Transverse colon (tissue), 4 donors: ENCODE data around the gene RND3.

Experiments used
- EP300 ChIP-seq: sonication (generic); formaldehyde crosslinking; IDR thresholded peaks from one replicate; pipeline ENCODE4 v1.6.1; 2017; ENCODE audit warnings: antibody characterized with exemption, low read depth
- POLR2A ChIP-seq: fragments of 450-650 bp; IDR thresholded peaks from one replicate; pipeline ENCODE4 v1.6.1; 2016; ENCODE audit warnings: antibody characterized with exemption, mild to moderate bottlenecking, moderate library complexity
- POLR2AphosphoS5 ChIP-seq, 3 donors: sonication (generic); formaldehyde crosslinking; IDR thresholded peaks; one replicate each; pipeline ENCODE4 v1.6.1; 2016; ENCODE audit warnings: antibody characterized with exemption in 3 of 3
- TF ChIP-seq, protein P1 (sequence below), 5 experiments: fragments of 200-600 bp in 3 of 5; fragments of 450-650 bp in 2 of 5; sonication (generic) in 3 of 5; IDR thresholded peaks; 1 replicate in 2 of 5; 2 replicates in 3 of 5; pipeline ENCODE4 v1.5.1; 2016 to 2017; ENCODE audit warnings: antibody characterized with exemption in 5 of 5, inconsistent platforms in 3 of 5, mild to moderate bottlenecking in 2 of 5, moderate library complexity in 1 of 5

GRCh38 chr2:150517951-150518680 is 30.6 kb upstream of the RND3 start:
- TF ChIP-seq POLR2A = no peak
- TF ChIP-seq, protein P1, sequence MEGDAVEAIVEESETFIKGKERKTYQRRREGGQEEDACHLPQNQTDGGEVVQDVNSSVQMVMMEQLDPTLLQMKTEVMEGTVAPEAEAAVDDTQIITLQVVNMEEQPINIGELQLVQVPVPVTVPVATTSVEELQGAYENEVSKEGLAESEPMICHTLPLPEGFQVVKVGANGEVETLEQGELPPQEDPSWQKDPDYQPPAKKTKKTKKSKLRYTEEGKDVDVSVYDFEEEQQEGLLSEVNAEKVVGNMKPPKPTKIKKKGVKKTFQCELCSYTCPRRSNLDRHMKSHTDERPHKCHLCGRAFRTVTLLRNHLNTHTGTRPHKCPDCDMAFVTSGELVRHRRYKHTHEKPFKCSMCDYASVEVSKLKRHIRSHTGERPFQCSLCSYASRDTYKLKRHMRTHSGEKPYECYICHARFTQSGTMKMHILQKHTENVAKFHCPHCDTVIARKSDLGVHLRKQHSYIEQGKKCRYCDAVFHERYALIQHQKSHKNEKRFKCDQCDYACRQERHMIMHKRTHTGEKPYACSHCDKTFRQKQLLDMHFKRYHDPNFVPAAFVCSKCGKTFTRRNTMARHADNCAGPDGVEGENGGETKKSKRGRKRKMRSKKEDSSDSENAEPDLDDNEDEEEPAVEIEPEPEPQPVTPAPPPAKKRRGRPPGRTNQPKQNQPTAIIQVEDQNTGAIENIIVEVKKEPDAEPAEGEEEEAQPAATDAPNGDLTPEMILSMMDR (IDR thresholded peaks at IDR 0.05) = no peak
- no peak for TF ChIP-seq POLR2AphosphoS5 (IDR thresholded peaks at IDR 0.05)
- no peak for TF ChIP-seq EP300
